IMR-90 (cell line): ENCODE results near the gene DOCK1. TPM values are rescaled to one million over a fixed set of nuclear protein-coding genes. Genes with fewer than 3 reads are reported as not detected.

Experiments
- ATAC-seq: fragments of 200-7000 bp; cut with Tn5 transposase; 2 replicates; pipeline ENCODE4 v1.9.1; 2020; ENCODE audit warnings: low read depth, mild to moderate bottlenecking, moderate library complexity
- BruUV-seq: library from RNA; stranded (reverse); fragments of 400-500 nt; replicated peaks from 2 replicates; lab custom pipeline; 2021; lab: Mats Ljungman, UMichigan
- CTCF ChIA-PET: fragments of 300-600 bp; formaldehyde crosslinking; extraction: SDS; loops from one replicate; lab custom pipeline; 2021; ENCODE audit warnings: antibody characterized with exemption; lab: Yijun Ruan, JAX
- POLR2A ChIA-PET: fragments of 300-600 bp; sonication (Branson Sonifier 250); formaldehyde crosslinking; loops from one replicate; lab custom pipeline; 2022; ENCODE audit warnings: antibody characterized with exemption; ENCODE audit not compliant: unreplicated experiment; lab: Charles Lee
- DNase-seq: peaks from one replicate; pipeline ENCODE4 v3.0.0; 2013
- H2AFZ ChIP-seq: replicated peaks from 2 replicates; pipeline ENCODE3; 2013; ENCODE audit warnings: low read length, mild to moderate bottlenecking; ENCODE audit not compliant: poor library complexity
- H2AK5ac ChIP-seq: 2 replicates; pipeline ENCODE4 v1.6.1; 2013; ENCODE audit warnings: low read depth, low read length, inconsistent platforms
- H2AK9ac ChIP-seq: replicated peaks from 2 replicates; pipeline ENCODE3; 2013; ENCODE audit warnings: mild to moderate bottlenecking, low read depth, low read length, moderate library complexity; ENCODE audit not compliant: poor library complexity
- H2BK120ac ChIP-seq: 2 replicates; pipeline ENCODE4 v1.6.1; 2013; ENCODE audit warnings: low read depth, low read length, inconsistent platforms
- H2BK15ac ChIP-seq: 3 replicates; pipeline ENCODE4 v1.6.1; 2013; ENCODE audit warnings: low read depth, low read length, inconsistent platforms
- H2BK20ac ChIP-seq: 2 replicates; pipeline ENCODE4 v1.6.1; 2013; ENCODE audit warnings: low read depth, mild to moderate bottlenecking, inconsistent platforms, low read length, moderate library complexity
- H2BK5ac ChIP-seq: 2 replicates; pipeline ENCODE4 v1.6.1; 2013; ENCODE audit warnings: mild to moderate bottlenecking, low read depth, low read length, inconsistent platforms; ENCODE audit not compliant: poor library complexity, severe bottlenecking
- H3K14ac ChIP-seq: replicated peaks from 2 replicates; pipeline ENCODE4 v1.6.1; 2013; ENCODE audit warnings: low read depth, low read length, inconsistent platforms
- H3K18ac ChIP-seq: 2 replicates; pipeline ENCODE4 v1.6.1; 2013; ENCODE audit warnings: low read depth, low read length, control low read depth
- H3K23ac ChIP-seq: 2 replicates; pipeline ENCODE4 v1.6.1; 2013; ENCODE audit warnings: low read depth, low read length, inconsistent platforms
- H3K27ac ChIP-seq: 2 replicates; pipeline ENCODE4 v1.5.1; 2013; ENCODE audit warnings: mild to moderate bottlenecking, control low read depth, low read length; ENCODE audit not compliant: insufficient read depth
- H3K27me3 ChIP-seq: 2 replicates; pipeline ENCODE4 v1.6.1; 2013; ENCODE audit warnings: low read length; ENCODE audit not compliant: control insufficient read depth, insufficient read depth
- H3K36me3 ChIP-seq: 2 replicates; pipeline ENCODE4 v1.6.1; 2013; ENCODE audit warnings: low read length, mixed read lengths; ENCODE audit not compliant: control insufficient read depth, insufficient read depth
- H3K4ac ChIP-seq: 2 replicates; pipeline ENCODE4 v1.6.1; 2013; ENCODE audit warnings: low read depth, low read length, inconsistent platforms
- H3K4me1 ChIP-seq: 2 replicates; pipeline ENCODE4 v1.6.1; 2013; ENCODE audit warnings: low read length, mixed read lengths; ENCODE audit not compliant: control insufficient read depth, insufficient read depth
- H3K4me2 ChIP-seq: 2 replicates; pipeline ENCODE4 v1.6.1; 2013; ENCODE audit warnings: low read depth, mild to moderate bottlenecking, control low read depth, low read length, moderate library complexity
- H3K4me3 ChIP-seq: 2 replicates; pipeline ENCODE4 v1.5.1; 2013; ENCODE audit warnings: low read depth, mild to moderate bottlenecking, control low read depth, low read length, moderate library complexity; ENCODE audit not compliant: insufficient read depth
- H3K56ac ChIP-seq: 2 replicates; pipeline ENCODE4 v1.6.1; 2013; ENCODE audit warnings: low read length, inconsistent platforms; ENCODE audit not compliant: insufficient read depth; ENCODE audit errors: extremely low read depth
- H3K79me1 ChIP-seq, 2 experiments: 2 replicates each; pipeline ENCODE4 v1.6.1; 2013; ENCODE audit warnings: low read length in 2 of 2, inconsistent platforms in 1 of 2, low read depth in 1 of 2
- H3K9ac ChIP-seq: 2 replicates; pipeline ENCODE4 v1.6.1; 2013; ENCODE audit warnings: low read depth, low read length, control low read depth
- H3K9me1 ChIP-seq: 2 replicates; pipeline ENCODE4 v1.6.1; 2013; ENCODE audit warnings: low read length, inconsistent platforms; ENCODE audit not compliant: insufficient read depth
- H3K9me3 ChIP-seq: 2 replicates; pipeline ENCODE4 v1.6.1; 2013; ENCODE audit warnings: low read length; ENCODE audit not compliant: control insufficient read depth, insufficient read depth
- H4K20me1 ChIP-seq: 2 replicates; pipeline ENCODE4 v1.6.1; 2013; ENCODE audit warnings: low read length, inconsistent platforms; ENCODE audit not compliant: insufficient read depth
- H4K5ac ChIP-seq: 2 replicates; pipeline ENCODE4 v1.6.1; 2013; ENCODE audit warnings: mild to moderate bottlenecking, low read depth, low read length, control low read depth
- H4K8ac ChIP-seq, 2 experiments: 2 replicates each; pipeline ENCODE4 v1.6.1; 2013; ENCODE audit warnings: low read depth in 2 of 2, low read length in 2 of 2, control low read depth in 1 of 2, inconsistent platforms in 1 of 2
- H4K91ac ChIP-seq: 2 replicates; pipeline ENCODE4 v1.6.1; 2013; ENCODE audit warnings: low read depth, low read length, inconsistent platforms; ENCODE audit not compliant: insufficient read depth
- BHLHE40 ChIP-seq: fragments of 150-350 bp; IDR thresholded peaks from 2 replicates; pipeline ENCODE4 v1.6.1; 2016; ENCODE audit warnings: mild to moderate bottlenecking, low read depth, low read length
- CEBPB ChIP-seq: IDR thresholded peaks from 2 replicates; pipeline ENCODE4 v1.6.1; 2012; ENCODE audit warnings: low read depth, low read length, improper control_type of control experiment
- CHD1 ChIP-seq: IDR thresholded peaks from 2 replicates; pipeline ENCODE4 v1.6.1; 2012; ENCODE audit warnings: low read depth, low read length, improper control_type of control experiment
- FOS ChIP-seq: fragments of 150-350 bp; IDR thresholded peaks from 2 replicates; pipeline ENCODE4 v1.6.1; 2016; ENCODE audit warnings: low read depth, low read length
- MAFK ChIP-seq: IDR thresholded peaks from 2 replicates; pipeline ENCODE4 v1.6.1; 2012; ENCODE audit warnings: low read depth, low read length, improper control_type of control experiment
- MAZ ChIP-seq: IDR thresholded peaks from 2 replicates; pipeline ENCODE4 v1.6.1; 2012; ENCODE audit warnings: low read depth, mild to moderate bottlenecking, low read length, improper control_type of control experiment, moderate library complexity, borderline replicate concordance
- MXI1 ChIP-seq: IDR thresholded peaks from 2 replicates; pipeline ENCODE4 v1.6.1; 2012; ENCODE audit warnings: low read depth, mild to moderate bottlenecking, low read length, moderate library complexity, borderline replicate concordance
- NFE2L2 ChIP-seq: fragments of 150-350 bp; IDR thresholded peaks from 2 replicates; pipeline ENCODE4 v1.6.1; 2016; ENCODE audit warnings: low read depth, mild to moderate bottlenecking, low read length
- POLR2A ChIP-seq: IDR thresholded peaks from 2 replicates; pipeline ENCODE4 v1.6.1; 2012; ENCODE audit warnings: mild to moderate bottlenecking, low read depth, low read length
- RAD21 ChIP-seq: IDR thresholded peaks from 2 replicates; pipeline ENCODE4 v1.6.1; 2012; ENCODE audit warnings: low read length, improper control_type of control experiment
- RCOR1 ChIP-seq: IDR thresholded peaks from 2 replicates; pipeline ENCODE4 v1.6.1; 2012; ENCODE audit warnings: mild to moderate bottlenecking, low read length, improper control_type of control experiment; ENCODE audit not compliant: insufficient replicate concordance
- RFX5 ChIP-seq: IDR thresholded peaks from 2 replicates; pipeline ENCODE4 v1.8.0; 2012; ENCODE audit warnings: low read depth, mild to moderate bottlenecking, low read length, moderate library complexity
- SMC3 ChIP-seq: fragments of 150-350 bp; IDR thresholded peaks from 2 replicates; pipeline ENCODE4 v1.6.1; 2016; ENCODE audit warnings: low read depth, mild to moderate bottlenecking, antibody characterized with exemption, low read length, moderate library complexity
- WGBS, 2 experiments: methylation state at CpG; one replicate each; pipeline versions ENCODE4 v1.1.5 to v1.1.7; 2013; ENCODE audit warnings: missing lambda C conversion rate in 2 of 2; ENCODE audit not compliant: insufficient read length in 1 of 2; ENCODE audit errors: extremely low coverage in 2 of 2; 5-methylcytosine and 5-hydroxymethylcytosine counted together
- dilution Hi-C: fragments of 300-500 bp; cut with HindIII; formaldehyde crosslinking; loops from one replicate; pipeline ENCODE4 v1.14.3; 2018; ENCODE audit warnings: low sequenced_read_pairs; ENCODE audit not compliant: unreplicated experiment
- in situ Hi-C: fragments of 300-500 bp; cut with MboI; formaldehyde crosslinking; loops from 3 replicates; pipeline ENCODE4 v1.14.3; 2019; ENCODE audit warnings: low sequenced_read_pairs, inconsistent platforms, mixed read lengths
- intact Hi-C: fragments of 100-400 bp; cut with micrococcal nuclease; formaldehyde crosslinking; loops from 2 replicates; pipeline ENCODE4 v1.10.0; 2022
- polyA plus RNA-seq, 3 experiments: library from polyadenylated mRNA; depleted of rRNA; stranded (reverse); fragments of >200 nt; gene quantifications; 2 replicates each; pipeline ENCODE4 v1.2.3, GENCODE V29; 2012; ENCODE audit warnings: low replicate concordance in 1 of 3
- total RNA-seq: library from RNA; depleted of rRNA; stranded (reverse); fragments of >200 nt; gene quantifications from 2 replicates; pipeline ENCODE4 v1.2.3, GENCODE V29; 2012
- TF ChIP-seq, protein P1 (sequence below): conservative IDR thresholded peaks from 2 replicates; pipeline ENCODE4 v1.5.1; 2012; ENCODE audit warnings: mild to moderate bottlenecking, low read depth, low read length, improper control_type of control experiment
- TF ChIP-seq, protein P2 (sequence below): fragments of 150-350 bp; IDR thresholded peaks from 2 replicates; pipeline ENCODE4 v1.6.1; 2017; ENCODE audit warnings: mild to moderate bottlenecking, antibody characterized with exemption, low read length, low read depth
- TF ChIP-seq, protein P3 (sequence below): fragments of 150-350 bp; IDR thresholded peaks from 2 replicates; pipeline ENCODE4 v1.6.1; 2016; ENCODE audit warnings: low read depth, mild to moderate bottlenecking, low read length, moderate library complexity, borderline replicate concordance

The DOCK1 gene
- total and polyA plus RNA-seq, 2 of the 4 experiments (the other 2 are of a cell fraction), result 28.2 to 71.0 TPM

DNA sequence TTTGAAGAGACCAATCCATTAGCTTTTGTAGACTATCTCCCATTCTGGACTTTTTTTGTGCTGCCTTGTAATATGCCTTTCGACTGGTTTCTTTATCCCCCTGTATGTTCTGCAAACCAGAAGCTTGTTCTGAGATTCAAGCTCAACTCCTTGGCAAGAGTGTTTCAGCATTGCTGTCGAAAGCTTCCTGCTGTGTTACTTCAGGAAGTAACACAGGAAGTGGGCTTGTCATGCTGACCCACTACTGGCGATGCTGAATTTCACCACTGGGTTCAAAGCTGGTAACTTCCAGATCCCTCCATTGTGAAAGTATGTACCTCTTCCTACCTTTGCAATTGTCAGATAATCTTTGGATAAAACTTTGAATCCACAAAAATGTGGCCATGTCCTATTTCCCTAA, 349.0 kb downstream of the DOCK1 start:
- Histone ChIP-seq H2BK20ac (no peak overlapping the region), H4K91ac (no peak overlapping the region), H3K36me3 (peaks cover 19% of the 10 kb centered on the region), H4K20me1 (peaks cover 6% of the 10 kb centered on the region; the same call in 1 of the 2 replicates), H2AK5ac (no peak overlapping the region), H3K4me1 (no peaks in the 10 kb centered on the region), H4K5ac (no peak overlapping the region), H3K9me3 (no peaks in the 10 kb centered on the region), H4K8ac (no peak overlapping the region), H3K4ac (no peak overlapping the region), H3K9me1 (peaks cover 15% of the 10 kb centered on the region), H2AK9ac (no peak overlapping the region), H3K27me3 (no peaks in the 10 kb centered on the region), H2BK15ac (no peak overlapping the region), H3K23ac (no peak overlapping the region), H3K4me3 (no peak overlapping the region), H2AFZ (no peak overlapping the region), H3K18ac (no peak overlapping the region), H3K9ac (no peak overlapping the region), H3K79me1 (peaks cover 3 to 23% of the 10 kb centered on the region in 2 experiments; a peak in 3 of 4 replicates), H2BK5ac (no peak overlapping the region), H3K14ac (no peak overlapping the region), H3K56ac (no peak overlapping the region), H3K27ac (no peak overlapping the region), H2BK120ac (no peak overlapping the region), H3K4me2 (no peak overlapping the region)
- 20% methylated on average over 1 of the region's 3 CpGs; no CpG with 5 or more reads in 1 of the 2 experiments for WGBS, 2 experiments
- TF ChIP-seq FOS (no peak), MAZ (no peak), RFX5 (no peak), RCOR1 (no peak), BHLHE40 (no peak), RAD21 (no peak), SMC3 (no peak), MAFK (no peak), POLR2A (no peak), MXI1 (no peak), CHD1 (no peak), CEBPB (no peak), NFE2L2 (no peak)
- TF ChIP-seq, protein P1, sequence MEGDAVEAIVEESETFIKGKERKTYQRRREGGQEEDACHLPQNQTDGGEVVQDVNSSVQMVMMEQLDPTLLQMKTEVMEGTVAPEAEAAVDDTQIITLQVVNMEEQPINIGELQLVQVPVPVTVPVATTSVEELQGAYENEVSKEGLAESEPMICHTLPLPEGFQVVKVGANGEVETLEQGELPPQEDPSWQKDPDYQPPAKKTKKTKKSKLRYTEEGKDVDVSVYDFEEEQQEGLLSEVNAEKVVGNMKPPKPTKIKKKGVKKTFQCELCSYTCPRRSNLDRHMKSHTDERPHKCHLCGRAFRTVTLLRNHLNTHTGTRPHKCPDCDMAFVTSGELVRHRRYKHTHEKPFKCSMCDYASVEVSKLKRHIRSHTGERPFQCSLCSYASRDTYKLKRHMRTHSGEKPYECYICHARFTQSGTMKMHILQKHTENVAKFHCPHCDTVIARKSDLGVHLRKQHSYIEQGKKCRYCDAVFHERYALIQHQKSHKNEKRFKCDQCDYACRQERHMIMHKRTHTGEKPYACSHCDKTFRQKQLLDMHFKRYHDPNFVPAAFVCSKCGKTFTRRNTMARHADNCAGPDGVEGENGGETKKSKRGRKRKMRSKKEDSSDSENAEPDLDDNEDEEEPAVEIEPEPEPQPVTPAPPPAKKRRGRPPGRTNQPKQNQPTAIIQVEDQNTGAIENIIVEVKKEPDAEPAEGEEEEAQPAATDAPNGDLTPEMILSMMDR, result no peak
- TF ChIP-seq, protein P2, sequence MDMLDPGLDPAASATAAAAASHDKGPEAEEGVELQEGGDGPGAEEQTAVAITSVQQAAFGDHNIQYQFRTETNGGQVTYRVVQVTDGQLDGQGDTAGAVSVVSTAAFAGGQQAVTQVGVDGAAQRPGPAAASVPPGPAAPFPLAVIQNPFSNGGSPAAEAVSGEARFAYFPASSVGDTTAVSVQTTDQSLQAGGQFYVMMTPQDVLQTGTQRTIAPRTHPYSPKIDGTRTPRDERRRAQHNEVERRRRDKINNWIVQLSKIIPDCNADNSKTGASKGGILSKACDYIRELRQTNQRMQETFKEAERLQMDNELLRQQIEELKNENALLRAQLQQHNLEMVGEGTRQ, result no peak
- TF ChIP-seq, protein P3, sequence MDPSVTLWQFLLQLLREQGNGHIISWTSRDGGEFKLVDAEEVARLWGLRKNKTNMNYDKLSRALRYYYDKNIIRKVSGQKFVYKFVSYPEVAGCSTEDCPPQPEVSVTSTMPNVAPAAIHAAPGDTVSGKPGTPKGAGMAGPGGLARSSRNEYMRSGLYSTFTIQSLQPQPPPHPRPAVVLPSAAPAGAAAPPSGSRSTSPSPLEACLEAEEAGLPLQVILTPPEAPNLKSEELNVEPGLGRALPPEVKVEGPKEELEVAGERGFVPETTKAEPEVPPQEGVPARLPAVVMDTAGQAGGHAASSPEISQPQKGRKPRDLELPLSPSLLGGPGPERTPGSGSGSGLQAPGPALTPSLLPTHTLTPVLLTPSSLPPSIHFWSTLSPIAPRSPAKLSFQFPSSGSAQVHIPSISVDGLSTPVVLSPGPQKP, result no peak
- no peak for ATAC-seq
- ChIA-PET POLR2A (no interaction called here), CTCF (interaction anchor here (2.1 kb wide), 1 partner anchor 11 kb away, joined by 10 read pairs; no protein-coding TSS in a partner anchor)
- dilution Hi-C loops (no loop called here), in situ Hi-C loops (no loop called here), intact Hi-C loops (no loop called here)
- DNase-seq, result no peak
- no TSS peak for BruUV-seq
